IPS DF 19.7 (cell line): ENCODE measurements around the gene SCAMP2.

ENCODE experiments used
- DNase-seq: peaks from one replicate; pipeline ENCODE4 v3.0.0-alpha.2; 2013; ENCODE audit warnings: low read depth, low spot score

SCAMP2 gene

GRCh38 chr15:74821091-74821789 is 51.9 kb downstream of the SCAMP2 start:
- DNase-seq = no peak

GRCh38 chr15:74820056-74820455 is 53.1 kb downstream of the SCAMP2 start:
- no peak for DNase-seq

- no peak for DNase-seq
Observed at GRCh38 chr15:74817370-74817737, 55.8 kb downstream of the SCAMP2 start.

GRCh38 chr15:74816624-74817369 is 56.4 kb downstream of the SCAMP2 start:
- DNase-seq = no peak

- no peak for DNase-seq
Observed at GRCh38 chr15:74815961-74816360, 57.2 kb downstream of the SCAMP2 start.

- no peak for DNase-seq
Observed at GRCh38 chr15:74815121-74815934, 57.8 kb downstream of the SCAMP2 start.

- DNase-seq = no peak
Observed at GRCh38 chr15:74812533-74812932, 60.6 kb downstream of the SCAMP2 start, which contains the start of gene LMAN1L. Gene LMAN1L, plus strand, starts transcription at chr15:74812835. Its CDS starts 20 bp downstream, at chr15:74812855.

GRCh38 chr15:74809956-74810355 is 63.2 kb downstream of the SCAMP2 start:
- DNase-seq = no peak

- DNase-seq = no peak
Observed at GRCh38 chr15:74809242-74809641, 63.9 kb downstream of the SCAMP2 start.

GRCh38 chr15:74808840-74809229 is 64.3 kb downstream of the SCAMP2 start:
- DNase-seq = no peak

GRCh38 chr15:74808078-74808839 is 64.9 kb downstream of the SCAMP2 start:
- DNase-seq = no peak

- DNase-seq = no peak
Observed at GRCh38 chr15:74807282-74807681, 65.9 kb downstream of the SCAMP2 start.

GRCh38 chr15:74804935-74805334 is 68.2 kb downstream of the SCAMP2 start:
- DNase-seq = no peak

- DNase-seq = no peak
Observed at GRCh38 chr15:74802862-74803447, 70.2 kb downstream of the SCAMP2 start.

- DNase-seq = no peak
Observed at GRCh38 chr15:74802290-74802689, 70.9 kb downstream of the SCAMP2 start.

GRCh38 chr15:74801311-74801997 is 71.7 kb downstream of the SCAMP2 start:
- no peak for DNase-seq

- no peak for DNase-seq
Observed at GRCh38 chr15:74800559-74801094, 72.5 kb downstream of the SCAMP2 start.

- DNase-seq = no peak
Observed at GRCh38 chr15:74799856-74800558, 73.2 kb downstream of the SCAMP2 start.

- DNase-seq = no peak
Observed at GRCh38 chr15:74799255-74799855, 73.8 kb downstream of the SCAMP2 start.
